Nephron (organoid): Measurements from ENCODE around the gene CYP4B1.

Experiments
- H3K27ac Mint-ChIP-seq, 3 experiments: 2 replicates each; pipeline ENCODE4 v1.8.0; 2020; ENCODE audit warnings: mixed read lengths in 3 of 3, mild to moderate bottlenecking in 2 of 3, moderate library complexity in 1 of 3
- H3K27me3 Mint-ChIP-seq: 2 replicates; pipeline ENCODE4 v1.8.0; 2021; ENCODE audit warnings: low read depth, mild to moderate bottlenecking, moderate library complexity, mixed read lengths
- H3K36me3 Mint-ChIP-seq: 2 replicates; pipeline ENCODE4 v1.8.0; 2020; ENCODE audit warnings: low read depth, mixed read lengths
- H3K4me1 Mint-ChIP-seq: 2 replicates; pipeline ENCODE4 v1.8.0; 2020; ENCODE audit warnings: mixed read lengths
- H3K4me3 Mint-ChIP-seq, 3 experiments: 2 replicates each; pipeline ENCODE4 v1.8.0; 2020; ENCODE audit warnings: mild to moderate bottlenecking in 3 of 3, mixed read lengths in 3 of 3, moderate library complexity in 2 of 3
- H3K9me3 Mint-ChIP-seq: 2 replicates; pipeline ENCODE4 v1.8.0; 2020; ENCODE audit warnings: mixed read lengths
- TF ChIP-seq, protein P1 (sequence below), 3 experiments: fragments of 200-600 bp; sonication (generic); IDR thresholded peaks; one replicate each; pipeline ENCODE4 v1.5.0; 2021; ENCODE audit warnings: antibody characterized with exemption in 3 of 3; ENCODE audit not compliant: unreplicated experiment in 3 of 3

The CYP4B1 gene

DNA sequence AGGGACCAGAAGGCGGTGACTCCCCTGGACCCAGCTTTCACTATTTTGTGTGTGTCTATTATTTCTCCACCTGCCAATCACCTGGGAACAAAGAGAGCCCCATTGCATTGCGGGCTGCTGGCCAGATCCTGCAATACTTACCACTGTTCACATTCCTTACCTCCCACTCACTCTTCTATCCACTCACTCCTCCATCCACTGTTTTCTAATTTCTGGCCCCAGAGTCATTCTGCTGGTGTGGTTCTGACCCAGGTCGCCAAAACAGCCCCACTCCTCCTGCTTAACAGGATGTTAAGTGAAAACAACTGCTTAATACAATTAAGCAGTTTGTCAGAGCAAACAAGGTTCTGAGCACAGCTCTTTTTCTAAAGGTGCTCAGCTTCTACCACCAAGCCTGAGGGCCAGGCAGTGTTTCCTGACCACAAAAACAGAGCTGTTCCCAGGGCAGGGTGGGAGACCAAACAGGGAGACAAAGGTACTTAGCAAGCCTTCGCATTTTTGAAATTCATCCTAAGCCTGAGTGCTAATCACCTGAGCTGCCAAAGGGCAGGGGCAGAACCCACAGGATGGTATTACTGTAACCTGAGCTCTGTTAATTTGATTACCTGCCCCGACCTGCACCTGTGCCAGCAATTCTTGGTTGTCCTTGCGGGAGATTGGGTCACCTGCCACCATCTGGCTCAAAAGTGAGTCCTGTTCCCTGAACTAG lies 41.4 kb upstream of the CYP4B1 start:
- Mint-ChIP-seq H3K4me3 (peak overlapping the region in 1 of 3 experiments; percentile 2), H3K9me3 (no peaks in the 10 kb centered on the region), H3K27me3 (peaks cover 28% of the 10 kb centered on the region), H3K27ac (peak overlapping the region; percentile 84 to 97 (median 86)), H3K36me3 (no peaks in the 10 kb centered on the region), H3K4me1 (peaks cover 18% of the 10 kb centered on the region)
- TF ChIP-seq, protein P1, sequence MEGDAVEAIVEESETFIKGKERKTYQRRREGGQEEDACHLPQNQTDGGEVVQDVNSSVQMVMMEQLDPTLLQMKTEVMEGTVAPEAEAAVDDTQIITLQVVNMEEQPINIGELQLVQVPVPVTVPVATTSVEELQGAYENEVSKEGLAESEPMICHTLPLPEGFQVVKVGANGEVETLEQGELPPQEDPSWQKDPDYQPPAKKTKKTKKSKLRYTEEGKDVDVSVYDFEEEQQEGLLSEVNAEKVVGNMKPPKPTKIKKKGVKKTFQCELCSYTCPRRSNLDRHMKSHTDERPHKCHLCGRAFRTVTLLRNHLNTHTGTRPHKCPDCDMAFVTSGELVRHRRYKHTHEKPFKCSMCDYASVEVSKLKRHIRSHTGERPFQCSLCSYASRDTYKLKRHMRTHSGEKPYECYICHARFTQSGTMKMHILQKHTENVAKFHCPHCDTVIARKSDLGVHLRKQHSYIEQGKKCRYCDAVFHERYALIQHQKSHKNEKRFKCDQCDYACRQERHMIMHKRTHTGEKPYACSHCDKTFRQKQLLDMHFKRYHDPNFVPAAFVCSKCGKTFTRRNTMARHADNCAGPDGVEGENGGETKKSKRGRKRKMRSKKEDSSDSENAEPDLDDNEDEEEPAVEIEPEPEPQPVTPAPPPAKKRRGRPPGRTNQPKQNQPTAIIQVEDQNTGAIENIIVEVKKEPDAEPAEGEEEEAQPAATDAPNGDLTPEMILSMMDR (IDR thresholded peaks at IDR 0.05; ENCODE audit: unreplicated experiment in 3 of 3) = no peak

DNA sequence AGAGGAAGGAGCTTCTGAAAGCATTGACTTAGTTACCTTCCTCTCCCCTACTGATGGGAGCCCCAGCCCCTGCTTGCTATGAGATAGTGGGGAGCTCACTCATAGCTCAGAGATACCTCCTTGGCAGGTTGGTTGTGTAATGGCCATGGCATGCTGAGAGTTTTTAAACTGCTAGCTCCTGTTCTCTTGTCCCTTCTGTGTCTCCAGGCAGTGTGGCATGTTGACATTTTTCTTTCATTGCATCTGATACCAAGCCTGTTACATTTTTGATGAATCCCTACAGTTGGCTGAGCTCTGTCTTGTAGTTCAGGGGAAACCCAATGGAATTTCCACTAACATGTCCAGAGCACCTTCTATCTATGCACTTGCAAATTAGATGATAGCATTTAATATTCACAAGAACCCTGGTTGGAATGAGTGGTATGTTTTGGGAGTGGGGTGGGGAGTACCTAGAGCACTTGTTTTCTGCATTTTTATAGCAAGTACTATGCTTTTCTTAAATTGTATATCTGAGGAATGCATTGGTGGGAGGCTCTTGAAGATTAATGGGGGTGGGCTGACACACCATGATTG lies 40.8 kb upstream of the CYP4B1 start:
- Mint-ChIP-seq H3K4me3 (no peak overlapping the region), H3K27ac (peak overlapping the region; percentile 66 to 97 (median 86)), H3K36me3 (no peaks in the 10 kb centered on the region), H3K4me1 (peaks cover 18% of the 10 kb centered on the region), H3K9me3 (no peaks in the 10 kb centered on the region), H3K27me3 (peaks cover 28% of the 10 kb centered on the region)
- TF ChIP-seq, protein P1 (IDR thresholded peaks at IDR 0.05; ENCODE audit: unreplicated experiment in 3 of 3) = no peak

DNA sequence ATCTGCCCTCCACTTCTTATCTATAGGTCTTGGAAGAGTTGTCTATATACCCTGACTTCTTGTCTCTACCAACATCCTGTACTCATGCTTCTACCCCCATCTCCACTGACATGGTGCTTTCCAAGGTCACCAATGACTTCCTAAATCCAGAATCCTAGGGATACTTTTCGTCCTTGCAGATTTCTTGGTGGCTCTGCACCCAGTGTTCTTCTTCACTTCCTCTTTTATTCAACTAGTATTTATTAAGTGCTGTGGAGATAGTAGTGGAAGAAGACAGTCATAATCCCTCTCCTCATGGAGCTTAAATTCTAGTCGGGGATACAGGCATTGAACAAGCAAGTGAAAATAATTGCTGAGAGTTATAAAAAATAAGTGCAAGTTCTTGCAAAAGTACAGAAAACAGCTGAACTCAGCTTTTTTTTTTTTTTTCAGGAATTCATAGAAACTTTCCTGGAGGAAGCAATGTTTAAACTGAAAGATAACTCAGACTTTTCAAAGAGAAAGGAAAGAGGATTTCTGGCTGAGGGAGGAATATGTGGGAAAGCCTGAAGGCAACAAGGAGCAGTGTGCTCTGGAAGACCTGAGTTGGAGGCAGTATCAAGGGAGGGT lies 38.2 kb upstream of the CYP4B1 start:
- Mint-ChIP-seq H3K4me1 (peaks cover 18% of the 10 kb centered on the region), H3K27ac (peak overlapping the region in 1 of 3 experiments; percentile 17), H3K9me3 (no peaks in the 10 kb centered on the region), H3K36me3 (no peaks in the 10 kb centered on the region), H3K27me3 (peaks cover 43% of the 10 kb centered on the region), H3K4me3 (no peak overlapping the region)
- TF ChIP-seq, protein P1 (IDR thresholded peaks at IDR 0.05; ENCODE audit: unreplicated experiment in 3 of 3) = no peak

DNA sequence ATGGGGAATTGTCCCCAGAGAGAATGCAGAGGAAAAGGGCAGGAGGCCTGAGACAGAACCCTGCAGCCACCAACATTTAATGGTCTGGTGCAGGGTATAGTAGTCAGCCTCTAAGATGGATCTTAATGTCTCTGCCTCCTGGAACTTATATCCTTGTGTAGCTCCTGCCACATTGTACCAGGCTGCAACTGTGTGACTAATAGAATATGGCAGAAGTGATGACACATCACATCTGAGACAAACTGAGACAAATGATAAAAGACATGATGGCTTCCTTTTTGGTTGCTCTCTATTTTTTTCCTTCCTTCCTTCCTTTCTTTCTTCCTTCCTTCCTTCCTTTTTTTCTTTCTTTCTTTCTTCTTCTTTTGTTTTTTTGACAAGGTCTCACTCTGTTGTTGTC lies 37.1 kb upstream of the CYP4B1 start:
- Mint-ChIP-seq H3K36me3 (no peaks in the 10 kb centered on the region), H3K27ac (no peak overlapping the region), H3K9me3 (no peaks in the 10 kb centered on the region), H3K27me3 (peaks cover 43% of the 10 kb centered on the region), H3K4me3 (no peak overlapping the region), H3K4me1 (peaks cover 12% of the 10 kb centered on the region)
- TF ChIP-seq, protein P1 (IDR thresholded peaks at IDR 0.05; ENCODE audit: unreplicated experiment in 3 of 3) = no peak

DNA sequence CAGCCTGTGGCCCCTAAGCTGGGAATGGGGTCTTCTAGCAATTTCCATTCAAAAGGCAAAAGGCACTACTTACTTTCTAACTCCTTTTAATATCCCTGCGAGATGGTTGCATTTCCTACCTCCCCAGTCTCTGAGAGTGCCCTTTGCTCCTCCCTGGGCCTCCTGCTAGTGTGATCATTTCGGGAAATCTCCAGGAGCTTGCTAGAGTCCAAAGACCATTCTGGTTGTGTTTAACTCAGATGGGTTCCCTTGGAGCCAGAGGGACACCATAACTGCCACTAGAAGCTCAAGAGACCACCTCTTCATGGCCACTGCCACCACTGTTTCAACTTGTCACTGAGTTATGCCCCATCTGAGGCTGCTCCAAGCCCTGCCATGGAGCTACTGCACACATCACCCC lies 34.4 kb upstream of the CYP4B1 start:
- Mint-ChIP-seq H3K27me3 (peaks cover 32% of the 10 kb centered on the region), H3K27ac (peak overlapping the region in 1 of 3 experiments; percentile 30)

More for the DNA sequence above, 34.4 kb upstream of the CYP4B1 start:
- H3K4me3 Mint-ChIP-seq = no peak overlapping the region
- H3K36me3 Mint-ChIP-seq = no peaks in the 10 kb centered on the region
- H3K4me1 Mint-ChIP-seq = no peaks in the 10 kb centered on the region
- TF ChIP-seq, protein P1 (IDR thresholded peaks at IDR 0.05; ENCODE audit: unreplicated experiment in 3 of 3) = no peak
- H3K9me3 Mint-ChIP-seq = peaks cover 4% of the 10 kb centered on the region
